ENCODE data around the gene SOX12. TPM values are rescaled to one million over a fixed set of nuclear protein-coding genes. Genes with fewer than 3 reads are reported as not detected.

Gene SOX12
- polyA plus RNA-seq, result 0.24 and 0.98 TPM in 2 replicates

DNA sequence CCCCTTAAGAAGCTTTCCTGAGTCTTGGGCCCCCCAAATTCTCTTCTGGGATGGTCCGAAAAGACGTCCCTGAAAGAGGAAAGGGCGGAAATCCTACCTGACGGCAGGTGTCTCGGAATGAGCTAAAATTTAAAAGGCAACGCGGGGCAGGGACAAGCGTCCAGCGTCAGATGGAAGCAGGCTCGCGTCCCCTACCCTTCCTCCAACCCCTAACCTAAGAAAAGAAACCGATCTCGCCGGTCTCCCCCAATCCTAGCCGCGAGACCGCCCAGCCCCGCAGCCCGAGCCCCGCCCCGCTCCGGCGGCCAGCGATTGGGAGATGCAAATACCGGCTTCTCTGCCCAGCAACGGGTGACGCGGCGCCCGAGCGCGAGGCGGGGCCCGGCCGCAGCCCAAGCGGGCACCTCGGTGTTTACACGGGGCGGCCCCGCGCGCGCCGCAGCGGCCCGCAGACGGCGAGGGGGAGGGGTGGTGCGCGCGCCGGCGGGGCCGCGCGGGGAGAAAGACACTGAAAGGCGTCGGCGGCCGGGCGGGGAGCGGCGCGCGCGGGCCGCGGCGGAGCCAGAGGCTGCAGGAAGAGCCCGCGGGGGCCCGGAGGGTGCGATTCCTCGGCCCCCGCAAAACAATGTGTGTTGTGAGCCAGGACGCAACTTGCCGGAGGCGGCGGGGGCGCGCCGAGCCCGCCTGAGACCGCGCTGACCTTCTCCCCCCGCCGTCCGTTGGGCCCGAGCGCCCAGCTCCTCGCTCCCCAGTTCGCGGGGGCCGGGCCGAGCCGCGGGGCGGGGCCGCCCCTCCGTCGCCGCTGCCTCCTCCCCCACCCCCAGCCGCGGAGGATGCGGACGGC lies at the start of gene SOX12:
Gene SOX12, plus strand, starts transcription at position 508 of the 844 bp plus-strand sequence. CDS start 373 bp downstream, outside the sequence.

DNA sequence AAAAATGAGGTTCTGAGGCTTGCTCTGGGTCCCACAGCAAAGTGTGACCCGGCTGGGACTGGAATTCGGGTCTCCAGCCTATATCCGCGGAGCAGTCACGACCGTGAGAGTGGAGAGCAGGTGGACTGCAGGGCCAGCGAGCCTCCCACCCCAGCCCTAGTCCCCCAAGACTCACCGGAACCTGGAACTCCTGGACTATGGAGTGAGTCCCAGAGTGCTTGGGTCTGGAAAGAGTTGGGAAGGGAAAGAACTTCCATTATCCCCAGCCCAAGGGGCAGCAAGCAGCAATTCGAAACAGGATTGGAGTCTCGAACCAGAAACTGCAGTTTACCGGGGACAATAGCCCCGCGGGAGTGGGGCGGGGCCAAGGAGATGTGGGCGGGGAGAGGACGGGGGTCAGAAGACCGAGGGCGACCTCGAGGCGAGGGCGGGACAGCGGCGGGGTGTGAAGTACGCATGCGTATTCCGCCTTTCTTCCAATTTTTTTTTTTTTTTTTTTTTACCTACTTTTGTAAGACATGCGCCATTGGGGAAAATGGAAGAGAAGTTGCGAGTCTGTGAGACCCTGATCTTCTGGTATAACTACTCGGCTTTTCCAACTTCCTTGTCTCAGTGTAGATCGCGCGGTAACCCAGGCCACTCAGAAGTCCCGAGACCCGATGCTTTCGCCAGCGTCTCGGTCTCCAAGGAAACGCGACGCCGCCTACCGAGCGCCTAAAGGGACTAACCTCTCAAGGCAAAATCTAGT lies 35.1 kb upstream of the SOX12 start, which contains the start of gene C20orf96:
Gene C20orf96, minus strand, starts transcription at position 667 of the 748 bp plus-strand sequence. Its CDS starts 140 bp downstream, at position 527.

DNA sequence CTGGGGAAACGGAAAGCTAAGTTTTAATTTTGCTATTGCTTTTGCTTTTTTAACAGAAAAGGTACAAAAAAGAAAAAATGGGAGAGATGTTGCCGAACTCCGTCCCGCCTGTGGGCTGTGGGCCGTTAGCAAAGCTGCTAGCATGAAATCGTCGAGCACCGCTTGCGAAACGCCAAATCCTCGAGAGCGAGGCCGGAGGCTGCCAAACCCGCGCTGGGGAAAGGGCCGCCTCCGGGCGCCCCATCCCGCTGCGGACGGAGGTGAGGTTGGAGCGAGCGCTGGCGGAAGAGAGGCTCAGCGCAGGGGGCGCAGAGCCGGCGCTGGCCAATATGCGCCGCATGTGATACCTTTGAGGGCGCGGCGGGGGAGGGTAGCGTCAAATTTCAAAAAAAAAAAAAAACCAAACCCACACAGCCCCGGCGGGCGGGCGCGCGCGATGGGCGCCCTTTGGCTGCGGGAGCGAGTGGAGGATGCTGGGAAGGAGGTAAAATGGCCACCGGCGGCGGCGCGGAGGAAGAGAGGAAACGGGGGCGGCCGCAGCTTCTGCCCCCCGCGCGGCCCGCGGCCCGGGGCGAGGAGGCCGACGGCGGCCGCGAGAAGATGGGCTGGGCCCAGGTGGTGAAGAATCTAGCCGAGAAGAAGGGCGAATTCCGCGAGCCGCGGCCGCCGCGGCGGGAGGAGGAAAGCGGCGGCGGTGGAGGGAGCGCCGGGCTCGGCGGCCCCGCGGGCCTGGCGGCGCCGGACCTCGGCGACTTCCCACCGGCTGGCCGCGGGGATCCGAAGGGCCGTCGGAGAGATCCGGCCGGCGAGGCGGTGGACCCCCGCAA lies 28.0 kb upstream of the SOX12 start, which contains the start of gene ZCCHC3:
Gene ZCCHC3, plus strand, starts transcription at position 473 of the 827 bp plus-strand sequence. Its CDS starts 17 bp downstream, at position 490.

DNA sequence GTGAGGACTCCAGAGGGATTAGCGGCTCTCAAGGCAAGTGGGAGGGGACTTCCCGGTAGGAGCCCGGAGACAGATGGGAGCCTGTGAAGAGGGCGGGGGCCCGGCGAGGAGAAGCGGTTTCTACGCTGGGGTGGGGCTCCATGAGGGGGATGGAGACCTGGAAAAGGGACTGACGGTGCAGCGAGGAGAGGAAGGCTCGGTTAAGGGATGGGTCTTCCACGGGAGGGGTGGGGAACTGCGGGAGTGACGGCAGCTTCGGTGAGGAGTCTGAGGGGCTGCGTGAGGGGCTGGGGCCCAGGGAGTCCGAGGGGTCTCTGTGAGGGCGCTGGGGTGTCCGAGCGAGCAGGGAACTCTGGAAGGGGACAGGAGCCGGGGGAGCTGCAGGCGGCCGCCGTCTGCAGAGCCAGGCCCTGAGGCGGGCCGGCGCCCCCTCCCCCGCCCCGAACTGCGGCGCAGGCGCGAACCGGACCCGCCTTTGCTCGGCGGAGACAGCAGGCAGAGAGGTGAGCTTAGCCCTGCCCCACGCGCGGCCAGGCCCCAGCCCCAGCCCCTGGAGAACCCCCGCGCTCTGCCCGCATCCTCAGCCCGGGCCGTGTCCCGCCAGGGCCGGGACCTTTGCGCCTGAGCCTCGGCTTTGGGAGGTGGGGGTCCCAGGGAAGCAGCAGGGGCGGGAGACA lies 21.4 kb downstream of the SOX12 start, which contains the start of gene NRSN2:
Gene NRSN2, plus strand, starts transcription at position 472 of the 677 bp plus-strand sequence. CDS start 2,533 bp downstream, outside the sequence.

Other genes with a start within 250 kb of the SOX12 start
- gene DEFB125, start 237.9 kb upstream of the SOX12 start, polyA plus RNA-seq, result not detected in 2 replicates
- gene DEFB126, start 183.0 kb upstream of the SOX12 start, polyA plus RNA-seq, result not detected in 2 replicates
- gene DEFB127, start 168.1 kb upstream of the SOX12 start, polyA plus RNA-seq, result not detected in 2 replicates
- not detected in 2 replicates for gene DEFB128, start 135.8 kb upstream of the SOX12 start, polyA plus RNA-seq
- gene DEFB129, start 98.3 kb upstream of the SOX12 start, polyA plus RNA-seq, result not detected in 2 replicates
- not detected in 2 replicates for gene DEFB132, start 67.8 kb upstream of the SOX12 start, polyA plus RNA-seq
- gene C20orf96, start 34.8 kb upstream of the SOX12 start, polyA plus RNA-seq, result 8.5 and 9.2 TPM in 2 replicates
- 0.94 and 1.8 TPM in 2 replicates for gene ZCCHC3, start 28.0 kb upstream of the SOX12 start, polyA plus RNA-seq
- gene NRSN2, start 21.6 kb downstream of the SOX12 start, polyA plus RNA-seq, result 97.1 and 111 TPM in 2 replicates
- gene TRIB3, start 55.2 kb downstream of the SOX12 start, polyA plus RNA-seq, result 2.4 TPM in 1 of 2 replicates, not detected in the other
- gene RBCK1, start 82.7 kb downstream of the SOX12 start, polyA plus RNA-seq, result 7.3 and 9.6 TPM in 2 replicates
- 9.2 and 12.6 TPM in 2 replicates for gene TBC1D20, start 137.0 kb downstream of the SOX12 start, polyA plus RNA-seq
- gene CSNK2A1, start 218.2 kb downstream of the SOX12 start, polyA plus RNA-seq, result 127 and 135 TPM in 2 replicates